Body of pancreas (tissue), 4 donors: Measurements from ENCODE around the gene EFCAB6. TPM values are rescaled to one million over a fixed set of nuclear protein-coding genes. Genes with fewer than 3 reads are reported as not detected.

ENCODE experiments used
- ATAC-seq: fragments of 150-250 bp; one replicate; pipeline ENCODE4 v1.9.1; 2016
- DNase-seq, 4 donors: peaks; one replicate each; pipeline ENCODE4 v3.0.0-alpha.2; 2019
- H3K27ac ChIP-seq, 4 donors: fragments of 200-600 bp; sonication (generic); 1 replicate in 3 of 4; 2 replicates in 1 of 4; pipeline versions ENCODE4 v1.5.1 to v1.6.1; 2016 to 2019; ENCODE audit warnings: mild to moderate bottlenecking in 1 of 4, mixed read lengths in 1 of 4, moderate library complexity in 1 of 4
- H3K27me3 ChIP-seq, 2 donors: fragments of 200-600 bp; sonication (generic); one replicate each; pipeline ENCODE4 v1.6.0; 2016; ENCODE audit warnings: mild to moderate bottlenecking in 1 of 2
- H3K36me3 ChIP-seq, 2 donors: fragments of 200-600 bp; sonication (generic); replicated peaks in 1 of 2; 2 replicates each; pipeline ENCODE4 v1.5.1; 2016; ENCODE audit warnings: low read depth in 2 of 2; ENCODE audit not compliant: insufficient read depth in 1 of 2
- H3K4me1 ChIP-seq: fragments of 200-600 bp; sonication (generic); one replicate; pipeline ENCODE4 v1.6.0; 2016
- H3K4me3 ChIP-seq, 2 donors: fragments of 200-600 bp; sonication (generic); 1 replicate in 1 of 2; 2 replicates in 1 of 2; pipeline ENCODE4 v1.5.1; 2016 to 2019
- H3K9me3 ChIP-seq, 3 donors: fragments of 200-600 bp; sonication (generic); 1 replicate in 2 of 3; 2 replicates in 1 of 3; pipeline ENCODE4 v1.5.1; 2016
- POLR2A ChIP-seq, 3 donors: fragments of 450-650 bp; IDR thresholded peaks; one replicate each; pipeline ENCODE4 v1.6.1; 2016; ENCODE audit warnings: antibody characterized with exemption in 3 of 3, mild to moderate bottlenecking in 2 of 3
- WGBS, 2 donors: methylation state at CpG; one replicate each; pipeline ENCODE4 v1.1.5; 2017; 5-methylcytosine and 5-hydroxymethylcytosine counted together
- intact Hi-C: fragments of 100-400 bp; cut with DNase I; formaldehyde crosslinking; loops from one replicate; pipeline ENCODE4 v1.15.1; 2023
- small RNA-seq: library from RNA; depleted of rRNA; stranded (forward); fragments of <200 nt; gene quantifications from one replicate; pipeline ENCODE3, GENCODE V24; 2016
- total RNA-seq, 2 donors: library from RNA; depleted of rRNA; stranded (reverse); fragments of >200 nt; gene quantifications; one replicate each; pipeline ENCODE4 v1.1.0, GENCODE V29; 2016
- TF ChIP-seq, protein P1 (sequence below), 7 experiments: fragments of 450-650 bp in 4 of 7; fragments of 200-600 bp in 3 of 7; sonication (generic) in 3 of 7; IDR thresholded peaks; one replicate each; pipeline ENCODE4 v1.5.1; 2016 to 2019; ENCODE audit warnings: antibody characterized with exemption in 7 of 7

EFCAB6 gene
- total RNA-seq, 2 donors from 2014 or later: 4.0 to 4.4 TPM

DNA sequence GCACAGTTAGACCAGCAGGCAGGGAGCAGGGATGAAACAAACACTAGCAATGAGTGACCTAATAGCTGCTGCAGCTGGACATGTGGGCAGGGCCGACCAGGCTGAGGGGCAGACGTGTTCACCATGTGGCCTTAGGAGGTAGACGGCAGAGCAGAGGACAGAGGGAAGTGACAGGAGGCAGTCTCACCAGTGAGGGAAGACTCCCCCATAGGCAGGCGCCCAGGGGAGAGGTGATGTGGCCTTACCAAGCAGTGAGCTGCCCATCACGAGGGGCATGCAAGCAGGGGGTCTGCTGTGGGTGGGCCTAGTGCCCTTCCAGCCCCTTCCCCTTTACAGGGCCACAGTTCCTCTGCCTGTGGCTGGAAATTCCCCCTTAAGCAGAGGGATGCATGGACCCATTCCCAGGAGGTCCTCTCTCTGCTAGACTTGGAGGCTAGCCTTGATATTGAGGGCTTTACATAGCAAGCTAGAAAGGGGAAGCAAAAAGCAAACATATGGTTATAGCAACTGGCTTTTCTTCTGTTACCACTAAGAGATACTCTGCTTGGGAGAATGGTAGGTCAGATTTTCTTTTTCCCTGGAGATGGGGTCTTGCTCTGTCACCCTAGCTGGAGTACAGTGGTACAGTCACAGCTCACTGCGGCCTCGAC lies 332.7 kb downstream of the EFCAB6 start:
- 61 to 67% methylated on average over 7 of the region's 7 CpGs for WGBS, 2 donors
- no peak for DNase-seq

More for the DNA sequence above, 332.7 kb downstream of the EFCAB6 start:
- TF ChIP-seq, protein P1, sequence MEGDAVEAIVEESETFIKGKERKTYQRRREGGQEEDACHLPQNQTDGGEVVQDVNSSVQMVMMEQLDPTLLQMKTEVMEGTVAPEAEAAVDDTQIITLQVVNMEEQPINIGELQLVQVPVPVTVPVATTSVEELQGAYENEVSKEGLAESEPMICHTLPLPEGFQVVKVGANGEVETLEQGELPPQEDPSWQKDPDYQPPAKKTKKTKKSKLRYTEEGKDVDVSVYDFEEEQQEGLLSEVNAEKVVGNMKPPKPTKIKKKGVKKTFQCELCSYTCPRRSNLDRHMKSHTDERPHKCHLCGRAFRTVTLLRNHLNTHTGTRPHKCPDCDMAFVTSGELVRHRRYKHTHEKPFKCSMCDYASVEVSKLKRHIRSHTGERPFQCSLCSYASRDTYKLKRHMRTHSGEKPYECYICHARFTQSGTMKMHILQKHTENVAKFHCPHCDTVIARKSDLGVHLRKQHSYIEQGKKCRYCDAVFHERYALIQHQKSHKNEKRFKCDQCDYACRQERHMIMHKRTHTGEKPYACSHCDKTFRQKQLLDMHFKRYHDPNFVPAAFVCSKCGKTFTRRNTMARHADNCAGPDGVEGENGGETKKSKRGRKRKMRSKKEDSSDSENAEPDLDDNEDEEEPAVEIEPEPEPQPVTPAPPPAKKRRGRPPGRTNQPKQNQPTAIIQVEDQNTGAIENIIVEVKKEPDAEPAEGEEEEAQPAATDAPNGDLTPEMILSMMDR (IDR thresholded peaks at IDR 0.05): no peak
- no peak for TF ChIP-seq POLR2A (IDR thresholded peaks at IDR 0.05)
- H3K4me3 ChIP-seq: no peak overlapping the region
- H3K4me1 ChIP-seq: no peaks in the 10 kb centered on the region
- H3K36me3 ChIP-seq: no peaks in the 10 kb centered on the region
- no peak for ATAC-seq
- H3K9me3 ChIP-seq: no peaks in the 10 kb centered on the region
- no peak overlapping the region for H3K27ac ChIP-seq
- no peaks in the 10 kb centered on the region for H3K27me3 ChIP-seq
- intact Hi-C loops: no loop called here

Small RNAs within 50 kb of the gene (small RNA-seq; reads per million reads assigned to genes)
- gene HMGN2P9: not detected

Other genes starting within 250 kb of the EFCAB6 start
- under 1 TPM in 1 of 2 donors, not detected in 1; 0.26 TPM for gene SULT4A1, start 50.2 kb upstream of the EFCAB6 start, total RNA-seq
- not detected for gene PNPLA5, start 79.7 kb upstream of the EFCAB6 start, total RNA-seq
- gene PNPLA3, start 111.5 kb upstream of the EFCAB6 start, total RNA-seq: under 1 TPM; 0.66 to 0.78 TPM
- 10 to 100 TPM; 10.2 to 20.2 TPM for gene SAMM50, start 143.1 kb upstream of the EFCAB6 start, total RNA-seq
- 1 to 10 TPM; 7.3 to 9.2 TPM for gene PARVB, start 212.0 kb upstream of the EFCAB6 start, total RNA-seq